HepG2 (cell line): ENCODE measurements around the gene SF3B2.

ENCODE experiments used
- CHD2 ChIP-seq: IDR thresholded peaks from 2 replicates; pipeline ENCODE4 v1.6.1; 2011; ENCODE audit warnings: low read depth, low read length, improper control_type of control experiment
- HDAC6 ChIP-seq: fragments of 200-600 bp; sonication (generic); IDR thresholded peaks from 2 replicates; pipeline ENCODE4 v1.7.0; 2017; ENCODE audit warnings: mild to moderate bottlenecking, antibody characterized with exemption, low read length, low read depth
- KLF16 ChIP-seq, 2 experiments: sonication (generic) in 1 of 2; formaldehyde crosslinking in 1 of 2; IDR thresholded peaks; 2 replicates each; pipeline versions ENCODE4 v1.6.1 to v1.8.0; 2016 to 2023; ENCODE audit warnings: missing genetic modification reagents in 2 of 2, missing compliant biosample characterization in 1 of 2
- POLR2A ChIP-seq, 2 experiments: IDR thresholded peaks; 2 replicates each; pipeline ENCODE4 v1.6.1; 2011; ENCODE audit warnings: low read depth in 2 of 2, low read length in 2 of 2, mild to moderate bottlenecking in 1 of 2, moderate library complexity in 1 of 2; ENCODE audit not compliant: insufficient read depth in 1 of 2
- PRPF4 ChIP-seq: fragments of 200-400 bp; formaldehyde crosslinking; IDR thresholded peaks from 2 replicates; pipeline ENCODE4 v1.6.1; 2016; ENCODE audit warnings: low read length, low read depth; ENCODE audit not compliant: poor library complexity, severe bottlenecking
- ZNF282 ChIP-seq: fragments of 450-650 bp; IDR thresholded peaks from 2 replicates; pipeline ENCODE4 v1.6.1; 2018; ENCODE audit not compliant: partially characterized antibody
- TF ChIP-seq, protein P1 (sequence below): sonication (generic); formaldehyde crosslinking; IDR thresholded peaks from 2 replicates; pipeline ENCODE4 v1.4.0; 2020; ENCODE audit warnings: mild to moderate bottlenecking, missing genetic modification reagents

DNA sequence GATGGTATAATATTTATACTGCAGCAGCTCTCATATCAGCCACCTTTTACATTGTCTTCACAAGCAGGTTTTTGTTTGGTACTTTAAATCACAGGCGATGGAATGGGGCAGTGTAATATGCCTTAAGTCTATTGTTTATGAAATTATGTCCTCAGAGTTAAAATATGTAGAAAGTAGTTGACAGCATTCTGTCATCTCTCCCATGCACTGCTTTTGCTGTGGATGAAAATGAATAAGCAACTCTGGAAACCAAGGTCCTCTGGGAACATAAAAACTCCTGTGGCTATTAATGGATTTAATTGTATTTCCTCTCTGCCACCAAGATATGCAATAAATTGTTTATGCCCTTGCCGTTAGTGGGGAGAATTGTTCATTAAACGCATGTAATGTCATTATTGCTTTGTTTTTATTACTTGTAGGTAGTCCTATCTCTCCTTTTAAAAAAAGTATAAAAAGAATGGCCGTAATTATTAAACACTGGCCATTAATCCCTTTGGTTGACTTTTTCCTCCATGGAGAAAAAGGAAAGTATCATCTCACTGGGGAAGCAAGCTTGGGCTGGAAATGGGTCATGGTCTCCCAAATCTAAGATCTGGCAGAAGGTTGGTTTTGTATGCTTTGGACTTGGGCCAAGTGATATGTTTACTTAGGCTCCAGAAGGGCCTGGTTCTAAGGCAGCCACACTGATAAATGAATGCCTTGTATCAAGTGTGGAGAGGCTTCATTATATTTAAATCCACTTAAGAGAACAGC, 31.0 kb downstream of the SF3B2 start:
- TF ChIP-seq ZNF282: no peak
- no peak for TF ChIP-seq POLR2A (IDR thresholded peaks at IDR 0.05; ENCODE audit: insufficient read depth in 1 of 2, low read depth in 2 of 2, low read length in 2 of 2)
- TF ChIP-seq HDAC6: no peak
- no peak for TF ChIP-seq KLF16 (CRISPR knock-in tag; IDR thresholded peaks at IDR 0.05)
- TF ChIP-seq CHD2: no peak
- TF ChIP-seq, protein P1, sequence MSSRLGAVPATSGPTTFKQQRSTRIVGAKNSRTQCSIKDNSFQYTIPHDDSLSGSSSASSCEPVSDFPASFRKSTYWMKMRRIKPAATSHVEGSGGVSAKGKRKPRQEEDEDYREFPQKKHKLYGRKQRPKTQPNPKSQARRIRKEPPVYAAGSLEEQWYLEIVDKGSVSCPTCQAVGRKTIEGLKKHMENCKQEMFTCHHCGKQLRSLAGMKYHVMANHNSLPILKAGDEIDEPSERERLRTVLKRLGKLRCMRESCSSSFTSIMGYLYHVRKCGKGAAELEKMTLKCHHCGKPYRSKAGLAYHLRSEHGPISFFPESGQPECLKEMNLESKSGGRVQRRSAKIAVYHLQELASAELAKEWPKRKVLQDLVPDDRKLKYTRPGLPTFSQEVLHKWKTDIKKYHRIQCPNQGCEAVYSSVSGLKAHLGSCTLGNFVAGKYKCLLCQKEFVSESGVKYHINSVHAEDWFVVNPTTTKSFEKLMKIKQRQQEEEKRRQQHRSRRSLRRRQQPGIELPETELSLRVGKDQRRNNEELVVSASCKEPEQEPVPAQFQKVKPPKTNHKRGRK (CRISPR knock-in tag): no peak
- no peak for TF ChIP-seq PRPF4
